ENCODE results near the gene SNAI1. TPM values are rescaled to one million over a fixed set of nuclear protein-coding genes. Genes with fewer than 3 reads are reported as not detected.

SNAI1 gene
- total and polyA plus RNA-seq, 2 donors from 2014 or later = 3.7 to 4.5 TPM

DNA sequence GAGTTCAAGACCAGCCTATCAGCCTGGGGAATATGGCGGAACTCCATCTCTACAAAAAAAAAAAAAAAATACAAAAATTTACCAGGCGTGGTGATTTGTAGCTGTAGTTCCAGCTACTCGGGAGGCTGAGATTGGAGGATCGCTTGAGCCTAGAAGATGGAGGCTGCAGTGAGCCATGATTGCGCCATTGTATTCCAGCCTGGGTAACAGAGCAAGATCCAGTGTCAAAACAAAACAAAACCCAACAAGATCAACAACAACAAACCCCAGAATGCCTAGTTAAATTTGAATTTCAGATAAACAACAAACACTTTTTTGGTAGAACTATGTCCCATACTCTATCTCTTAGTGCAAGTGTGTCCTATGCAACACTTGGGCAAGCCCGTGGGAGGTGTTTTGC lies 39.9 kb downstream of the SNAI1 start:
- TF ChIP-seq, protein P1, sequence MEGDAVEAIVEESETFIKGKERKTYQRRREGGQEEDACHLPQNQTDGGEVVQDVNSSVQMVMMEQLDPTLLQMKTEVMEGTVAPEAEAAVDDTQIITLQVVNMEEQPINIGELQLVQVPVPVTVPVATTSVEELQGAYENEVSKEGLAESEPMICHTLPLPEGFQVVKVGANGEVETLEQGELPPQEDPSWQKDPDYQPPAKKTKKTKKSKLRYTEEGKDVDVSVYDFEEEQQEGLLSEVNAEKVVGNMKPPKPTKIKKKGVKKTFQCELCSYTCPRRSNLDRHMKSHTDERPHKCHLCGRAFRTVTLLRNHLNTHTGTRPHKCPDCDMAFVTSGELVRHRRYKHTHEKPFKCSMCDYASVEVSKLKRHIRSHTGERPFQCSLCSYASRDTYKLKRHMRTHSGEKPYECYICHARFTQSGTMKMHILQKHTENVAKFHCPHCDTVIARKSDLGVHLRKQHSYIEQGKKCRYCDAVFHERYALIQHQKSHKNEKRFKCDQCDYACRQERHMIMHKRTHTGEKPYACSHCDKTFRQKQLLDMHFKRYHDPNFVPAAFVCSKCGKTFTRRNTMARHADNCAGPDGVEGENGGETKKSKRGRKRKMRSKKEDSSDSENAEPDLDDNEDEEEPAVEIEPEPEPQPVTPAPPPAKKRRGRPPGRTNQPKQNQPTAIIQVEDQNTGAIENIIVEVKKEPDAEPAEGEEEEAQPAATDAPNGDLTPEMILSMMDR (IDR thresholded peaks at IDR 0.05; ENCODE audit: borderline replicate concordance, extremely low read depth, insufficient read depth) = no peak
- Histone ChIP-seq H3K27ac (ENCODE audit: low read depth in 2 of 2, low read length in 2 of 2) (no peak overlapping the region), H3K9ac (ENCODE audit: low read length in 3 of 3) (no peak overlapping the region), H3K4me1 (ENCODE audit: control insufficient read depth in 2 of 3, insufficient read depth in 2 of 3, low read depth in 1 of 3, low read length in 3 of 3) (peaks cover 0 to 4% (median 2%) of the 10 kb centered on the region in 3 donors), H3K27me3 (ENCODE audit: control insufficient read depth, insufficient read depth, low read length) (no peaks in the 10 kb centered on the region), H3K36me3 (ENCODE audit: control insufficient read depth in 2 of 3, insufficient read depth in 3 of 3, low read length in 3 of 3) (no peaks in the 10 kb centered on the region), H3K4me3 (ENCODE audit: low read length in 3 of 3) (no peak overlapping the region), H3K9me3 (ENCODE audit: control insufficient read depth in 2 of 3, insufficient read depth in 1 of 3, low read length in 3 of 3) (no peaks in the 10 kb centered on the region)
- FAIRE-seq (no peak), DNase-seq (no peak)
- intact Hi-C loops (cut with DNase I) = no loop called here

DNA sequence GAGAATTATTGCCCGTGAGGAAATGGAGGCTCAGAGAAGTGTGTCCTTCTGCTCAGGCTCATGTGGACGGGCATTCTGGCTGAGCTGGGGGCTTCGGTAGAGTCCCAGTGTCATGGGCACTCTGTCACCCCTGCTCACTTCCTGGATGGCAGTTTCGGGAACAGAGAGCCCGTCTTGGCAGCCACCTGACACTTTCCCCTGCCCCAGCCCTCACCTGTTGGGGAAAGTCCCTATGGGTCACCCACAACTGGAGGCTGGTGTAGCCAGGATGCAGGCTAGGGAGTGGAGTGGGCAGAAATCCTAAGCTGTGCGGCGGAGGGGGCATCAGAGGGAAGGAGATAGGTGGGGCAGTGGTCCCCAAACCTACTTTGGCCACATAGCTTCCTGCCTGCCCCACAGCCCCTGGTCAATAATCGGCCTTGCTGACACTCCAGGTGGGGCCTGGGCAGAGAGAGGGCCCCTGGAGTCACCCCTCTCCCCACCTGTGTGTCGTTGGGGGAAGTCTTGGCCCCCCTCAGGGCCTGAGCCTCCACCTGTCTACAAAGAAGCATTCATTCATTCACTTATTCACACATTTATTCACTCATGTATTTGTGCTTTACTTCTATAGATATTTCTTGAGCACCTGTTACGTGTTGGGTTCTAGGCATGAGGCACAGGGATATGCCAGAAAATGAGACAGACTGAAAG lies 40.5 kb downstream of the SNAI1 start:
- no peak overlapping the region for H3K9ac ChIP-seq (ENCODE audit: low read length in 3 of 3)

GRCh38 chr20:50026746-50027575 lies 44.2 kb downstream of the SNAI1 start:
- Histone ChIP-seq H3K27me3 (ENCODE audit: control insufficient read depth, insufficient read depth, low read length) (no peaks in the 10 kb centered on the region), H3K9me3 (ENCODE audit: control insufficient read depth in 2 of 3, insufficient read depth in 1 of 3, low read length in 3 of 3) (no peaks in the 10 kb centered on the region), H3K4me1 (ENCODE audit: control insufficient read depth in 2 of 3, insufficient read depth in 2 of 3, low read depth in 1 of 3, low read length in 3 of 3) (peaks cover 0 to 5% (median 5%) of the 10 kb centered on the region in 3 donors), H3K4me3 (ENCODE audit: low read length in 3 of 3) (no peak overlapping the region), H3K27ac (ENCODE audit: low read depth in 2 of 2, low read length in 2 of 2) (no peak overlapping the region), H3K9ac (ENCODE audit: low read length in 3 of 3) (no peak overlapping the region), H3K36me3 (ENCODE audit: control insufficient read depth in 2 of 3, insufficient read depth in 3 of 3, low read length in 3 of 3) (no peaks in the 10 kb centered on the region)
- TF ChIP-seq, protein P1 (IDR thresholded peaks at IDR 0.05; ENCODE audit: borderline replicate concordance, extremely low read depth, insufficient read depth) = no peak
- intact Hi-C loops (cut with DNase I) = no loop called here
- FAIRE-seq (no peak), DNase-seq (no peak)

More for the DNA sequence above, 40.5 kb downstream of the SNAI1 start:
- Histone ChIP-seq H3K36me3 (ENCODE audit: control insufficient read depth in 2 of 3, insufficient read depth in 3 of 3, low read length in 3 of 3) (no peaks in the 10 kb centered on the region), H3K27me3 (ENCODE audit: control insufficient read depth, insufficient read depth, low read length) (no peaks in the 10 kb centered on the region), H3K27ac (ENCODE audit: low read depth in 2 of 2, low read length in 2 of 2) (no peak overlapping the region), H3K9me3 (ENCODE audit: control insufficient read depth in 2 of 3, insufficient read depth in 1 of 3, low read length in 3 of 3) (no peaks in the 10 kb centered on the region), H3K4me1 (ENCODE audit: control insufficient read depth in 2 of 3, insufficient read depth in 2 of 3, low read depth in 1 of 3, low read length in 3 of 3) (peaks cover 0 to 5% (median 2%) of the 10 kb centered on the region in 3 donors), H3K4me3 (ENCODE audit: low read length in 3 of 3) (no peak overlapping the region)
- TF ChIP-seq, protein P1 (IDR thresholded peaks at IDR 0.05; ENCODE audit: borderline replicate concordance, extremely low read depth, insufficient read depth) = no peak
- DNase-seq = no peak
- FAIRE-seq = no peak
- intact Hi-C loops (cut with DNase I) = no loop called here
